Ovary (tissue), 3 donors: ENCODE data around the gene KATNAL1.

Experiments used
- EP300 ChIP-seq: sonication (generic); formaldehyde crosslinking; IDR thresholded peaks from one replicate; pipeline ENCODE4 v1.6.1; 2017; ENCODE audit warnings: antibody characterized with exemption
- POLR2A ChIP-seq: fragments of 450-650 bp; IDR thresholded peaks from one replicate; pipeline ENCODE4 v1.6.1; 2017; ENCODE audit warnings: antibody characterized with exemption, mild to moderate bottlenecking, moderate library complexity
- TF ChIP-seq, protein P1 (sequence below), 3 donors: fragments of 450-650 bp in 2 of 3; fragments of 200-600 bp in 1 of 3; IDR thresholded peaks; one replicate each; pipeline versions ENCODE4 v1.5.1 to v1.8.0; 2016 to 2022; ENCODE audit warnings: antibody characterized with exemption in 3 of 3, mild to moderate bottlenecking in 1 of 3
- donor health status: DM: no; HTN: no; CAD: no.

DNA sequence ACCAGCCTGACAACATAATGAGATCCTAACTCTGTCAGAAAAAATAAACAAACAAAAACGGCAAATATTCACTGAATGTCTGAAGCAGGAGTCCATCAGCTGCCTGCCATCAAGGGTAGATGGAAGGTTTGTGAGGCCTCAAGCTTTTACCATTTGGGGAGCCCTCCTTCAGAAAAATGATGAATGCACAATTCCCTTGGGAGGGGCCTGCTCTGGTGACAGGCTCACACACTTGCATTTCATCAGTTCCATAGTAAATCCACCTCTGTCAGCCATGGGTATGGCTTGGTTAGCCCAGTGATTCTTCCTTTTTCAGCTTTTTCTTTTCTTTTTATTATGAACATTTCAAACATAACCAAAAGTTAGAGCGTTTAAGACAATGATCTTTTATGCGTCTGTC lies 26.3 kb upstream of the KATNAL1 start:
- no peak for TF ChIP-seq POLR2A
- TF ChIP-seq, protein P1, sequence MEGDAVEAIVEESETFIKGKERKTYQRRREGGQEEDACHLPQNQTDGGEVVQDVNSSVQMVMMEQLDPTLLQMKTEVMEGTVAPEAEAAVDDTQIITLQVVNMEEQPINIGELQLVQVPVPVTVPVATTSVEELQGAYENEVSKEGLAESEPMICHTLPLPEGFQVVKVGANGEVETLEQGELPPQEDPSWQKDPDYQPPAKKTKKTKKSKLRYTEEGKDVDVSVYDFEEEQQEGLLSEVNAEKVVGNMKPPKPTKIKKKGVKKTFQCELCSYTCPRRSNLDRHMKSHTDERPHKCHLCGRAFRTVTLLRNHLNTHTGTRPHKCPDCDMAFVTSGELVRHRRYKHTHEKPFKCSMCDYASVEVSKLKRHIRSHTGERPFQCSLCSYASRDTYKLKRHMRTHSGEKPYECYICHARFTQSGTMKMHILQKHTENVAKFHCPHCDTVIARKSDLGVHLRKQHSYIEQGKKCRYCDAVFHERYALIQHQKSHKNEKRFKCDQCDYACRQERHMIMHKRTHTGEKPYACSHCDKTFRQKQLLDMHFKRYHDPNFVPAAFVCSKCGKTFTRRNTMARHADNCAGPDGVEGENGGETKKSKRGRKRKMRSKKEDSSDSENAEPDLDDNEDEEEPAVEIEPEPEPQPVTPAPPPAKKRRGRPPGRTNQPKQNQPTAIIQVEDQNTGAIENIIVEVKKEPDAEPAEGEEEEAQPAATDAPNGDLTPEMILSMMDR (IDR thresholded peaks at IDR 0.05) = no peak
- no peak for TF ChIP-seq EP300
